Lung (tissue), 12 donors: Measurements from ENCODE around the gene PCGF3. TPM values are rescaled to one million over a fixed set of nuclear protein-coding genes. Genes with fewer than 3 reads are reported as not detected.
A peak's percentile ranks its signal among the peaks of the same experiment; 100 is the strongest.
"Not testable (repeated sequence)": the region's sequence is repeated elsewhere in the genome, so short reads cannot be mapped to it uniquely, and the experiment has no call there.

ENCODE experiments used
- ATAC-seq: fragments of 200-7000 bp; cut with Tn5 transposase; one replicate; pipeline ENCODE4 v1.9.1; 2020; ENCODE audit warnings: moderate number of reproducible peaks; ENCODE audit not compliant: insufficient read depth, low FRiP score
- DNase-seq, 3 donors: peaks; one replicate each; pipeline ENCODE4 v3.0.0-alpha.2; 2013 to 2017
- H3K27ac ChIP-seq, 2 donors: one replicate each; pipeline ENCODE4 v1.5.1; 2013; ENCODE audit warnings: mild to moderate bottlenecking in 2 of 2, moderate library complexity in 2 of 2, control low read depth in 1 of 2, inconsistent platforms in 1 of 2, low read depth in 1 of 2, low read length in 1 of 2
- H3K27me3 ChIP-seq, 3 donors: one replicate each; pipeline ENCODE4 v1.5.1; 2013; ENCODE audit warnings: low read length in 2 of 3; ENCODE audit not compliant: control insufficient read depth in 3 of 3, insufficient read depth in 3 of 3
- H3K36me3 ChIP-seq, 4 donors: one replicate each; pipeline ENCODE4 v1.5.1; 2013; ENCODE audit warnings: low read length in 4 of 4, mild to moderate bottlenecking in 1 of 4, moderate library complexity in 1 of 4; ENCODE audit not compliant: control insufficient read depth in 4 of 4, insufficient read depth in 4 of 4
- H3K4me1 ChIP-seq, 5 donors: one replicate each; pipeline ENCODE4 v1.5.1; 2013; ENCODE audit warnings: low read length in 5 of 5, mild to moderate bottlenecking in 2 of 5, moderate library complexity in 1 of 5; ENCODE audit not compliant: control insufficient read depth in 5 of 5, insufficient read depth in 5 of 5
- H3K4me3 ChIP-seq: one replicate; pipeline ENCODE4 v1.5.1; 2013; ENCODE audit warnings: mild to moderate bottlenecking, control low read depth, moderate library complexity
- H3K9ac ChIP-seq, 2 donors: one replicate each; pipeline ENCODE4 v1.5.1; 2013; ENCODE audit warnings: low read length in 2 of 2, control low read depth in 1 of 2; ENCODE audit not compliant: insufficient read depth in 1 of 2
- H3K9me3 ChIP-seq, 4 donors: one replicate each; pipeline ENCODE4 v1.5.1; 2013; ENCODE audit warnings: low read length in 3 of 4, mild to moderate bottlenecking in 1 of 4, moderate library complexity in 1 of 4; ENCODE audit not compliant: control insufficient read depth in 4 of 4, insufficient read depth in 3 of 4
- WGBS, 2 donors: extraction: QIAGEN DNeasy Blood & Tissue Kit; methylation state at CpG; one replicate each; pipeline ENCODE4 v1.1.7; 2013; 5-methylcytosine and 5-hydroxymethylcytosine counted together
- polyA plus RNA-seq, 2 donors: library from polyadenylated mRNA; stranded (reverse); fragments of 200-250 nt; gene quantifications; one replicate each; pipeline ENCODE4 v1.2.1, GENCODE V29; 2013
- total RNA-seq, 2 donors: library from RNA; depleted of rRNA in 1 of 2; stranded (reverse); fragments of >200 nt in 1 of 2; gene quantifications; one replicate each; pipeline ENCODE4 v1.2.1, GENCODE V29; 2014 to 2021
- TF ChIP-seq, protein P1 (sequence below): IDR thresholded peaks from 2 replicates; pipeline ENCODE4 v1.5.1; 2012; ENCODE audit warnings: mild to moderate bottlenecking; ENCODE audit errors: control extremely low read depth, extremely low read depth
- donor health status: control.
- donor health status: control.
- donor health status: Bipolar disorder and iron deficiency.
- donor health status: healthy.
- donor health status: DM: yes; HTN: yes; CAD: no.

The PCGF3 gene
- total and polyA plus RNA-seq, 4 donors = 29.3 to 66.8 (median 43.3) TPM

DNA sequence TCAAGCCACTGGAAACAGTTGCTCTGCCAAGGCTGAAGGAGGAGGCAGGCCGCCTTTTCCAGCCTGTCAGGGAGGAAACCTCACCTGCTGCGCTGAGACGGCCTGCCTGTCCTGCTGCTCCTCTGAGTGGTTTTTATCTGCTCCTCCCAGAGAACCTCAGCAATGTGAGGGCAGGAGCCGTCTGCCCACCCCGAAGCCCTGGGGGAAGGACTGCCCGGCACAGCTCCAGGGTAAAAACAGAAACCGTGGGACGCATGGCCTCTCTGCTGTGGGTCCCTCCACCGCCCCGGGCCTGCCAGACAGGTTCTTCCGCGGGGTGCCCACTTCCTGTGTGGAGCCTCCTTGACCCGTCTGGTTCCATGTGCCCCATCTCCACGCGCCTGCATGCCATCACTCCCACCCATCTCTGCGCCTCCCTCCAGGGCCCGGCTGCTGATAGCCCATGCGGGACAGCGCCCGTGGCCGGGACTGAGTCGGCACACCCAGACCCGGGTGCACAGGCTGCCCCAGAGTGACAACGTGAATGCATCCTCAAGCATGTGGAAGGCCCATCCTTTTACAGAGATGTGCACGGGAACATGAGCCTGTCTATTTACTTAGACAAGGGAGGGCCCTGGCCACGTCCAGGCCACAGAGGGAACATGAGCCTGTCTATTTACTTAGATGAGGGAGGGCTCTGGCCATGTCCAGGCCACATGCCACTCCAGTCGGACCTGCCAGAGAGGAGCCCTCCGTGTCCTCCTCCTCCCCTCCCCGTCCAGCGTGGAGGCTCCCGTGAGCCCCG is 12.7 kb upstream of the PCGF3 start:
- Histone ChIP-seq H3K4me1 (peaks cover 0 to 23% (median 14%) of the 10 kb centered on the region in 5 donors), H3K9ac (no peak overlapping the region), H3K27me3 (peaks cover 0 to 2% (median 0%) of the 10 kb centered on the region in 3 donors), H3K27ac (no peak overlapping the region), H3K9me3 (no peaks in the 10 kb centered on the region), H3K36me3 (no peaks in the 10 kb centered on the region), H3K4me3 (no peak overlapping the region)
- ATAC-seq = no peak
- 74 to 78% methylated on average over 32 of the region's 32 CpGs for WGBS, 2 donors
- TF ChIP-seq, protein P1, sequence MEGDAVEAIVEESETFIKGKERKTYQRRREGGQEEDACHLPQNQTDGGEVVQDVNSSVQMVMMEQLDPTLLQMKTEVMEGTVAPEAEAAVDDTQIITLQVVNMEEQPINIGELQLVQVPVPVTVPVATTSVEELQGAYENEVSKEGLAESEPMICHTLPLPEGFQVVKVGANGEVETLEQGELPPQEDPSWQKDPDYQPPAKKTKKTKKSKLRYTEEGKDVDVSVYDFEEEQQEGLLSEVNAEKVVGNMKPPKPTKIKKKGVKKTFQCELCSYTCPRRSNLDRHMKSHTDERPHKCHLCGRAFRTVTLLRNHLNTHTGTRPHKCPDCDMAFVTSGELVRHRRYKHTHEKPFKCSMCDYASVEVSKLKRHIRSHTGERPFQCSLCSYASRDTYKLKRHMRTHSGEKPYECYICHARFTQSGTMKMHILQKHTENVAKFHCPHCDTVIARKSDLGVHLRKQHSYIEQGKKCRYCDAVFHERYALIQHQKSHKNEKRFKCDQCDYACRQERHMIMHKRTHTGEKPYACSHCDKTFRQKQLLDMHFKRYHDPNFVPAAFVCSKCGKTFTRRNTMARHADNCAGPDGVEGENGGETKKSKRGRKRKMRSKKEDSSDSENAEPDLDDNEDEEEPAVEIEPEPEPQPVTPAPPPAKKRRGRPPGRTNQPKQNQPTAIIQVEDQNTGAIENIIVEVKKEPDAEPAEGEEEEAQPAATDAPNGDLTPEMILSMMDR = no peak
- no peak for DNase-seq

DNA sequence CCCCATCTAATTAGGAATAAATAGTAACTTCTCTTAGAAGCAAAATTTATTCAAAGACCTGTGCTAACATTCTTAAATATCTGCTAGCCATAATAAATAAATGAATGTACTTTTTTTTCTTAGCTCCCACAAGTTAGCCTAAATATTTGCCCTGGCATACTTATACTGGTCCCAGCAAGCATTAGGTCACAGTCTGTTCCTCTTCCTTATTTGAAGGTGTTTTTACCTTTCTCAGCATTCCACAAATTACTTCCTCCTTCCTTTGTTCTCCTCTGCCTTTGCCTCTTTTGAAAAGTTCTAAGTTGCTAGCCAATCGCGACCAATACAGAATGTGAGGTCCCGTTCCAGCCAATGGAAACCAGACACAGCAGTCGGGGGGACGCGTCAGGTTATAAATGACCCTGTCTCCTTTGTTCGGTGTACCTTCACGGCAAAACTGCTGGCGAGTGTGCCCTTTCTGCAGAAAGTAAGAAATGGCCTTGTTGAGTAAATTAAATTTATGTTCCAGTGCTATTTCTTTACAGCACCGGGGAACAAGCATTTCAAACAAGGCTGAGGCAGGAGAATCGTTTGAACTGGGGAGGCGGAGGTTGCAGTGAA is 11.2 kb upstream of the PCGF3 start:
- H3K9me3 ChIP-seq, H3K36me3 ChIP-seq, H3K9ac ChIP-seq, H3K4me1 ChIP-seq, H3K27ac ChIP-seq, ATAC-seq, H3K4me3 ChIP-seq, DNase-seq, H3K27me3 ChIP-seq: not testable (repeated sequence)
- WGBS, 2 donors = 87% methylated on average over 12 of the region's 12 CpGs

DNA sequence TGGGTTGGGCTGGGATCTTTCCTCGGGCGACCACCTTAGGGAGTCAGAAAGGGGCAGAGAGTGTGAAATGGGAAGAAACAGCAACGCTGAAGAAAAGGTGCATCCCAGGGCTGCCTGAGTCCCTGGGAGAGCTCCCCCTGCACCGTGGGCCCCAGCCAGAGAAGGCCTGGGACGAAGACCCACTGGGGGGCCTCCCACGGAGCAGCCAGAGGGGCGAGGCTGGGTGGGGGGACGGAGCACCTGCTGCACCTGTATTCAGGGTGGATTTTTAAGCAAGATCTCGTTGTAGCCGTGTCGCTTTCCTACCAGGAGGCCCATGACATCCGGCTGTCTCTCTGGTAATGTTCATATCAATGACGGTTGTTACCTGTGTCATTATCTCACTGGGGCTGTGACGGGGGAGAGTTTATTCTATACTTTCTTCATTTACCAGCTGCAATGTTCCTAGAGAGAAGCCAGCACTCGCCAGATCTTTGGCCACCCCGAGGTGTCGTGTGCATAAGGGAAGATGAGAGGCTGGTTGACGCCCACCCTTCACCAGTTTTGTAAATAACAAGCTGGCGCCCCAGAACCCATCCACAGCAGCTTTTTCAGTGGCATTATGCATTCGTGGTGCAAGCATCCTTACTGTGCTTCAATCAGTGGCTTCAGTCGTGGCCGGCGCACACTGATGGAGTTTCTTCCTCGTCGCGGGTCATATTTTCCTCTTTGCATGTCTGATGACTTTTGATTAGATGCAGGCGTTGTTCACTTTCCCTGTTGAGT is 5.6 kb upstream of the PCGF3 start:
- Histone ChIP-seq H3K27me3 (peaks cover 0 to under 1% (median 0%) of the 10 kb centered on the region in 3 donors), H3K9ac (no peak overlapping the region), H3K9me3 (no peaks in the 10 kb centered on the region), H3K4me1 (peaks cover 0 to 4% (median 0%) of the 10 kb centered on the region in 5 donors), H3K27ac (peak overlapping the region in 1 of 2 donors; percentile 15), H3K4me3 (no peak overlapping the region), H3K36me3 (no peaks in the 10 kb centered on the region)
- WGBS, 2 donors = 85 to 89% methylated on average over 27 of the region's 27 CpGs
- no peak for DNase-seq
- ATAC-seq = no peak
- TF ChIP-seq, protein P1 = no peak
